CD14-positive monocyte (primary cell): ENCODE data around the gene PRKN. TPM values are rescaled to one million over a fixed set of nuclear protein-coding genes. Genes with fewer than 3 reads are reported as not detected.
"Not testable (repeated sequence)": the region's sequence is repeated elsewhere in the genome, so short reads cannot be mapped to it uniquely, and the experiment has no call there.

Experiments
- DNase-seq, 3 donors: peaks; one replicate each; pipeline ENCODE4 v3.0.0-alpha.2; 2011 to 2022
- H2AFZ ChIP-seq: 2 replicates; pipeline ENCODE4 v1.6.0; 2012; ENCODE audit warnings: mild to moderate bottlenecking, low read depth, low read length, inconsistent platforms; ENCODE audit not compliant: insufficient read depth, poor library complexity, severe bottlenecking
- H3K27ac ChIP-seq, 2 donors: 1 replicate in 1 of 2; 2 replicates in 1 of 2; pipeline ENCODE4 v1.5.1; 2012 to 2013; ENCODE audit warnings: low read length in 2 of 2, control low read depth in 1 of 2, inconsistent platforms in 1 of 2, low read depth in 1 of 2, mild to moderate bottlenecking in 1 of 2
- H3K27me3 ChIP-seq, 2 donors: one replicate each; pipeline versions ENCODE4 v1.6.0 to v1.6.1; 2011 to 2013; ENCODE audit warnings: low read length in 2 of 2; ENCODE audit not compliant: control insufficient read depth in 2 of 2, insufficient read depth in 2 of 2
- H3K36me3 ChIP-seq, 2 donors: replicated peaks in 1 of 2; 1 replicate in 1 of 2; 2 replicates in 1 of 2; pipeline versions ENCODE4 v1.5.1 to v1.6.1; 2012 to 2013; ENCODE audit warnings: low read length in 2 of 2, control low read depth in 1 of 2, inconsistent platforms in 1 of 2, mild to moderate bottlenecking in 1 of 2; ENCODE audit not compliant: insufficient read depth in 2 of 2, control insufficient read depth in 1 of 2
- H3K4me1 ChIP-seq, 2 donors: 1 replicate in 1 of 2; 2 replicates in 1 of 2; pipeline versions ENCODE4 v1.5.1 to v1.6.1; 2012 to 2013; ENCODE audit warnings: low read length in 2 of 2, control low read depth in 1 of 2, inconsistent platforms in 1 of 2, mild to moderate bottlenecking in 1 of 2, moderate library complexity in 1 of 2; ENCODE audit not compliant: insufficient read depth in 2 of 2, control insufficient read depth in 1 of 2
- H3K4me2 ChIP-seq: replicated peaks from 2 replicates; pipeline ENCODE3; 2012; ENCODE audit warnings: low read length, moderate library complexity, mild to moderate bottlenecking; ENCODE audit not compliant: poor library complexity, severe bottlenecking; ENCODE audit errors: extremely low read depth
- H3K4me3 ChIP-seq, 3 experiments: fragments of 200-600 bp in 1 of 3; sonication (generic) in 1 of 3; replicated peaks in 1 of 3; 1 replicate in 2 of 3; 2 replicates in 1 of 3; pipeline ENCODE4 v1.5.1; 2011 to 2013; ENCODE audit warnings: low read length in 3 of 3, mild to moderate bottlenecking in 3 of 3, control low read depth in 2 of 3, low read depth in 2 of 3, inconsistent platforms in 1 of 3, moderate library complexity in 1 of 3
- H3K79me2 ChIP-seq: 2 replicates; pipeline ENCODE4 v1.6.0; 2012; ENCODE audit warnings: mild to moderate bottlenecking, control low read depth, inconsistent platforms, low read length, moderate library complexity; ENCODE audit not compliant: insufficient read depth
- H3K9ac ChIP-seq: 2 replicates; pipeline ENCODE4 v1.6.0; 2017; ENCODE audit warnings: low read length, mild to moderate bottlenecking; ENCODE audit not compliant: insufficient read depth, poor library complexity, severe bottlenecking
- H3K9me3 ChIP-seq, 2 donors: replicated peaks in 1 of 2; 1 replicate in 1 of 2; 2 replicates in 1 of 2; pipeline versions ENCODE4 v1.5.1 to v1.6.1; 2012 to 2013; ENCODE audit warnings: low read length in 2 of 2, control low read depth in 1 of 2; ENCODE audit not compliant: control insufficient read depth in 1 of 2, insufficient read depth in 1 of 2
- H4K20me1 ChIP-seq: 2 replicates; pipeline ENCODE4 v1.6.0; 2012; ENCODE audit warnings: mild to moderate bottlenecking, low read length, control low read depth, moderate library complexity; ENCODE audit not compliant: insufficient read depth
- H3K27ac Mint-ChIP-seq, 7 donors: one replicate each; pipeline ENCODE4 v1.8.0; 2020; ENCODE audit warnings: mild to moderate bottlenecking in 7 of 7, mixed read lengths in 7 of 7, moderate library complexity in 6 of 7, inconsistent platforms in 2 of 7
- H3K27me3 Mint-ChIP-seq, 3 donors: one replicate each; pipeline ENCODE4 v1.8.0; 2021 to 2022; ENCODE audit warnings: low read depth in 3 of 3, mild to moderate bottlenecking in 3 of 3, mixed read lengths in 3 of 3, moderate library complexity in 3 of 3, inconsistent platforms in 1 of 3
- H3K36me3 Mint-ChIP-seq, 2 donors: one replicate each; pipeline ENCODE4 v1.8.0; 2020; ENCODE audit warnings: mixed read lengths in 2 of 2, inconsistent platforms in 1 of 2, mild to moderate bottlenecking in 1 of 2
- H3K4me1 Mint-ChIP-seq: one replicate; pipeline ENCODE4 v1.8.0; 2020; ENCODE audit warnings: mild to moderate bottlenecking, mixed read lengths
- H3K4me3 Mint-ChIP-seq, 2 donors: one replicate each; pipeline ENCODE4 v1.8.0; 2020; ENCODE audit warnings: mild to moderate bottlenecking in 2 of 2, mixed read lengths in 2 of 2, moderate library complexity in 1 of 2
- H3K9me3 Mint-ChIP-seq, 7 donors: one replicate each; pipeline ENCODE4 v1.8.0; 2020 to 2022; ENCODE audit warnings: mixed read lengths in 7 of 7, mild to moderate bottlenecking in 6 of 7, moderate library complexity in 6 of 7, inconsistent platforms in 2 of 7
- CTCF ChIP-seq: fragments of 200-600 bp; IDR thresholded peaks from one replicate; pipeline ENCODE4 v1.8.0; 2022; ENCODE audit warnings: antibody characterized with exemption, mild to moderate bottlenecking
- WGBS: methylation state at CpG from one replicate; pipeline ENCODE4 v1.1.5; 2013; ENCODE audit warnings: missing lambda C conversion rate; ENCODE audit not compliant: insufficient coverage; 5-methylcytosine and 5-hydroxymethylcytosine counted together
- intact Hi-C, 2 donors: fragments of 100-400 bp; cut with micrococcal nuclease; formaldehyde crosslinking; loops; one replicate each; pipeline versions ENCODE4 v1.15.0 to v1.15.1; 2023
- polyA plus RNA-seq, 3 donors: library from polyadenylated mRNA; depleted of rRNA in 1 of 3; unstranded in 2 of 3; stranded (reverse) in 1 of 3; fragments of 300-500 nt in 2 of 3; fragments of >200 nt in 1 of 3; fragmentation: Illumina TruSeq in 2 of 3; gene quantifications; 1 replicate in 2 of 3; 2 replicates in 1 of 3; pipeline ENCODE4 v1.2.3, GENCODE V29; 2012 to 2021

PRKN gene
- polyA plus RNA-seq, 3 donors = 0.19 to 0.21 TPM; not detected in 1

- H2AFZ ChIP-seq = no peak overlapping the region
- no peaks in the 10 kb centered on the region for H4K20me1 ChIP-seq
- H3K27ac ChIP-seq = no peak overlapping the region
- peaks cover 2 to 12% (median 6%) of the 10 kb centered on the region in 7 donors for H3K9me3 Mint-ChIP-seq
- no peak overlapping the region for H3K27ac Mint-ChIP-seq
- H3K4me3 ChIP-seq = no peak overlapping the region
- H3K4me1 ChIP-seq = no peaks in the 10 kb centered on the region
- no peak overlapping the region for H3K4me2 ChIP-seq
- H3K36me3 ChIP-seq = no peaks in the 10 kb centered on the region
- no peak for DNase-seq
- H3K4me1 Mint-ChIP-seq = no peaks in the 10 kb centered on the region
- H3K9me3 ChIP-seq = no peaks in the 10 kb centered on the region
- no peaks in the 10 kb centered on the region for H3K79me2 ChIP-seq
- no peaks in the 10 kb centered on the region for H3K36me3 Mint-ChIP-seq
- H3K27me3 Mint-ChIP-seq = peaks cover 0 to 8% (median 2%) of the 10 kb centered on the region in 3 donors
- no CpG with 5 or more reads among the region's 1 CpG for WGBS
- H3K4me3 Mint-ChIP-seq = no peak overlapping the region
- intact Hi-C loops = no loop called here
- no peaks in the 10 kb centered on the region for H3K27me3 ChIP-seq
- H3K9ac ChIP-seq = no peak overlapping the region
- no peak for TF ChIP-seq CTCF
Measured at GRCh38 chr6:161336479-161336878, 1391.1 kb downstream of the PRKN start.

GRCh38 chr6:161333410-161333809, 1394.2 kb downstream of the PRKN start:
- intact Hi-C loops = no loop called here
- no peak for DNase-seq

GRCh38 chr6:161331402-161332081, 1396.0 kb downstream of the PRKN start:
- H3K4me2 ChIP-seq, H3K27ac ChIP-seq, intact Hi-C loops, H3K27me3 ChIP-seq, H3K27ac Mint-ChIP-seq, H3K4me1 Mint-ChIP-seq, H3K4me3 Mint-ChIP-seq, H3K36me3 Mint-ChIP-seq, H3K4me3 ChIP-seq, H3K4me1 ChIP-seq, H3K9ac ChIP-seq, H4K20me1 ChIP-seq, H3K27me3 Mint-ChIP-seq, H2AFZ ChIP-seq, DNase-seq, H3K36me3 ChIP-seq, H3K79me2 ChIP-seq: not testable (repeated sequence)
- WGBS = 72% methylated on average over 2 of the region's 4 CpGs
- peaks cover 7 to 23% (median 17%) of the 10 kb centered on the region in 7 donors for H3K9me3 Mint-ChIP-seq
- H3K9me3 ChIP-seq = peaks cover under 1 to 12% of the 10 kb centered on the region in 2 donors

More at GRCh38 chr6:161333410-161333809, 1394.2 kb downstream of the PRKN start:
- Histone ChIP-seq H3K27ac (no peak overlapping the region), H4K20me1 (no peaks in the 10 kb centered on the region), H2AFZ (no peak overlapping the region), H3K79me2 (no peaks in the 10 kb centered on the region), H3K4me3 (no peak overlapping the region), H3K36me3 (no peaks in the 10 kb centered on the region), H3K4me1 (no peaks in the 10 kb centered on the region), H3K9me3 (peaks cover 0 to 4% of the 10 kb centered on the region in 2 donors), H3K4me2 (no peak overlapping the region), H3K27me3 (no peaks in the 10 kb centered on the region), H3K9ac (no peak overlapping the region)
- Mint-ChIP-seq H3K27me3 (peaks cover 0 to 8% (median 2%) of the 10 kb centered on the region in 3 donors), H3K4me3 (no peak overlapping the region), H3K9me3 (peaks cover 4 to 15% (median 9%) of the 10 kb centered on the region in 7 donors), H3K27ac (no peak overlapping the region), H3K4me1 (no peaks in the 10 kb centered on the region), H3K36me3 (no peaks in the 10 kb centered on the region)
- 94% methylated on average over 3 of the region's 8 CpGs for WGBS
- no peak for TF ChIP-seq CTCF
